ENCODE measurements around the gene CENPU. TPM values are rescaled to one million over a fixed set of nuclear protein-coding genes. Genes with fewer than 3 reads are reported as not detected.

The CENPU gene
- total and polyA plus RNA-seq, 2 experiments from 2014 or later, result 88.3 to 186 TPM

- no peaks in the 10 kb centered on the region for H3K79me2 ChIP-seq (replicated peaks; ENCODE audit: insufficient read depth)
- no peaks in the 10 kb centered on the region for H3F3A ChIP-seq (replicated peaks; ENCODE audit: low read depth)
- no peaks in the 10 kb centered on the region for H3K27me3 ChIP-seq (ENCODE audit: insufficient read depth)
- Mint-ChIP-seq H3K27ac (no peak overlapping the region), H3K4me3 (no peak overlapping the region), H3K36me3 (ENCODE audit: low read depth) (no peaks in the 10 kb centered on the region), H3K27me3 (ENCODE audit: insufficient read depth, low read depth, poor library complexity) (peaks cover 8% of the 10 kb centered on the region), H3K9me3 (no peaks in the 10 kb centered on the region), H3K4me1 (peaks cover 30% of the 10 kb centered on the region)
- peaks cover 16% of the 10 kb centered on the region for H3K4me1 ChIP-seq (ENCODE audit: insufficient read depth)
- DNase-seq (ENCODE audit: low spot score), result no peak
- no peak overlapping the region for H3K4me2 ChIP-seq
- H3K27ac ChIP-seq (ENCODE audit: low read depth), result no peak overlapping the region
- H3K9me2 ChIP-seq (ENCODE audit: insufficient read depth), result no peaks in the 10 kb centered on the region
- TF ChIP-seq ETS1 (IDR thresholded peaks at IDR 0.05) (no peak), ZNF331 (CRISPR knock-in tag; IDR thresholded peaks at IDR 0.05; ENCODE audit: low read depth) (no peak), STAT1 (IDR thresholded peaks at IDR 0.05; ENCODE audit: unreplicated experiment) (no peak), CREB1 (CRISPR knock-in tag; IDR thresholded peaks at IDR 0.05; ENCODE audit: low read depth) (no peak)
- TF ChIP-seq, protein P1, sequence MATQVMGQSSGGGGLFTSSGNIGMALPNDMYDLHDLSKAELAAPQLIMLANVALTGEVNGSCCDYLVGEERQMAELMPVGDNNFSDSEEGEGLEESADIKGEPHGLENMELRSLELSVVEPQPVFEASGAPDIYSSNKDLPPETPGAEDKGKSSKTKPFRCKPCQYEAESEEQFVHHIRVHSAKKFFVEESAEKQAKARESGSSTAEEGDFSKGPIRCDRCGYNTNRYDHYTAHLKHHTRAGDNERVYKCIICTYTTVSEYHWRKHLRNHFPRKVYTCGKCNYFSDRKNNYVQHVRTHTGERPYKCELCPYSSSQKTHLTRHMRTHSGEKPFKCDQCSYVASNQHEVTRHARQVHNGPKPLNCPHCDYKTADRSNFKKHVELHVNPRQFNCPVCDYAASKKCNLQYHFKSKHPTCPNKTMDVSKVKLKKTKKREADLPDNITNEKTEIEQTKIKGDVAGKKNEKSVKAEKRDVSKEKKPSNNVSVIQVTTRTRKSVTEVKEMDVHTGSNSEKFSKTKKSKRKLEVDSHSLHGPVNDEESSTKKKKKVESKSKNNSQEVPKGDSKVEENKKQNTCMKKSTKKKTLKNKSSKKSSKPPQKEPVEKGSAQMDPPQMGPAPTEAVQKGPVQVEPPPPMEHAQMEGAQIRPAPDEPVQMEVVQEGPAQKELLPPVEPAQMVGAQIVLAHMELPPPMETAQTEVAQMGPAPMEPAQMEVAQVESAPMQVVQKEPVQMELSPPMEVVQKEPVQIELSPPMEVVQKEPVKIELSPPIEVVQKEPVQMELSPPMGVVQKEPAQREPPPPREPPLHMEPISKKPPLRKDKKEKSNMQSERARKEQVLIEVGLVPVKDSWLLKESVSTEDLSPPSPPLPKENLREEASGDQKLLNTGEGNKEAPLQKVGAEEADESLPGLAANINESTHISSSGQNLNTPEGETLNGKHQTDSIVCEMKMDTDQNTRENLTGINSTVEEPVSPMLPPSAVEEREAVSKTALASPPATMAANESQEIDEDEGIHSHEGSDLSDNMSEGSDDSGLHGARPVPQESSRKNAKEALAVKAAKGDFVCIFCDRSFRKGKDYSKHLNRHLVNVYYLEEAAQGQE (IDR thresholded peaks at IDR 0.05; ENCODE audit: unreplicated experiment), result no peak
- H3K36me3 ChIP-seq (ENCODE audit: insufficient read depth), result no peaks in the 10 kb centered on the region
- no peak overlapping the region for H3K4me3 ChIP-seq
- H2AFZ ChIP-seq, result no peak overlapping the region
- no peak for ATAC-seq
- H4K20me1 ChIP-seq (replicated peaks; ENCODE audit: insufficient read depth), result 0 out of 2 replicates have a peak, but pooled peaks cover 3% of the 10 kb centered on the region
These were observed 18.8 kb upstream of the CENPU start for GRCh38 chr4:184752496-184753275.

DNA sequence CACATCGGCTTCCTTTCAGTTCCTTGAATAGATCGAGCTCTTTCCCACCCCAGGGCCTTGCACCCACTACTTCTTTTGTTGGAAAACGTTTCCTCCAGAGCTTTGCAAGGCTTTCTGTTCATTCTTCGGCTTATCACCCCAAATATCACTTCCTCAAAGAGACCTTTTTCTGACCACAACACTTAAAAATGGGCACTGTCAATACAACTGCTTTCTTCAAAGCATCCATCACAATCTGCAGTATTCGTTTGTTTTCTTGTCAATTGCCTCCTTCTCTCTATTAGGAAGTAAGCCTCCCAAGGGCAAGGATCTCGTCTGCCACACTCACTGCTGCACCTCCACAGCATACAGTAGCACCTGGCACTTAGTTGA is 17.7 kb upstream of the CENPU start:
- Histone ChIP-seq H3K9me2 (ENCODE audit: insufficient read depth) (no peaks in the 10 kb centered on the region), H3K27me3 (ENCODE audit: insufficient read depth) (no peaks in the 10 kb centered on the region), H3K79me2 (replicated peaks; ENCODE audit: insufficient read depth) (no peaks in the 10 kb centered on the region), H2AFZ (no peak overlapping the region), H3K27ac (ENCODE audit: low read depth) (no peak overlapping the region), H4K20me1 (replicated peaks; ENCODE audit: insufficient read depth) (0 out of 2 replicates have a peak, but pooled peaks cover 3% of the 10 kb centered on the region), H3K4me1 (ENCODE audit: insufficient read depth) (peaks cover 26% of the 10 kb centered on the region), H3K4me3 (no peak overlapping the region), H3F3A (replicated peaks; ENCODE audit: low read depth) (no peaks in the 10 kb centered on the region), H3K4me2 (no peak overlapping the region), H3K36me3 (ENCODE audit: insufficient read depth) (no peaks in the 10 kb centered on the region)
- H3K27me3 Mint-ChIP-seq (ENCODE audit: insufficient read depth, low read depth, poor library complexity), result peaks cover 14% of the 10 kb centered on the region
- no peak for DNase-seq (ENCODE audit: low spot score)
- no peaks in the 10 kb centered on the region for H3K9me3 Mint-ChIP-seq
- no peak overlapping the region for H3K27ac Mint-ChIP-seq
- no peak overlapping the region for H3K4me3 Mint-ChIP-seq
- no peaks in the 10 kb centered on the region for H3K36me3 Mint-ChIP-seq (ENCODE audit: low read depth)
- no peak for ATAC-seq
- peaks cover 40% of the 10 kb centered on the region for H3K4me1 Mint-ChIP-seq
- TF ChIP-seq POLR2AphosphoS5 (IDR thresholded peaks at IDR 0.05; ENCODE audit: low read depth) (no peak), CREB1 (CRISPR knock-in tag; IDR thresholded peaks at IDR 0.05; ENCODE audit: low read depth) (no peak), NANOG (IDR thresholded peaks at IDR 0.05; ENCODE audit: borderline replicate concordance) (no peak), JUNB (IDR thresholded peaks at IDR 0.05; ENCODE audit: unreplicated experiment) (no peak), ZNF331 (CRISPR knock-in tag; IDR thresholded peaks at IDR 0.05; ENCODE audit: low read depth) (no peak), STAT1 (IDR thresholded peaks at IDR 0.05; ENCODE audit: unreplicated experiment) (no peak), CTCF (conservative IDR thresholded peaks at IDR 0.05; ENCODE audit: low read depth in 2 of 2) (no peak), ETS1 (IDR thresholded peaks at IDR 0.05) (no peak)
- TF ChIP-seq, protein P1 (IDR thresholded peaks at IDR 0.05; ENCODE audit: unreplicated experiment), result no peak

Data from GM23338 (cell line).